HG02610 (cell line): ENCODE results near the gene LAMP1.
"Not testable (repeated sequence)": the region's sequence is repeated elsewhere in the genome, so short reads cannot be mapped to it uniquely, and the experiment has no call there.

Experiments used
- ATAC-seq: cut with Tn5 transposase; IDR thresholded peaks from one replicate; pipeline ENCODE4 v1.9.1; 2021; ENCODE audit warnings: mild to moderate bottlenecking, moderate library complexity; ENCODE audit not compliant: unreplicated experiment

LAMP1 gene

DNA sequence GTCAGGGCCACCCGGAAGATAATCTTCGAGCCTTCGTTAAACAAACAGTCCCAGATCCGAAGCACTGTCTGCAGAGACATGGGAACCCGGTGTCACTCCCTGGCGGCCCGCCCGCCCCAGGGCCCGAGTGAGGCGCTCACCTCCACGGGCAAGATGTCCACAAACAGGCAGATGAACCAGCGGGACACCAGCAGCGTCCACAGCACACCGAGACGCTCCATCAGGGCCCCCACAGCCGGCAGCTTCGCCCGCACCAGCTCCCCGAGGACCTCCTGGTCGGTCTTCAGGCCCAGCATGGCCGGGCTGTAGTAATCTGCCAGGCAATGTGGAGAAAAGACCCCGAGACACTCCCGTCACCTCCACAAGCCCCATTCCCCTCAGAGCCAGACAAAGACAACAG lies 28.7 kb downstream of the LAMP1 start:
- no peak for ATAC-seq

DNA sequence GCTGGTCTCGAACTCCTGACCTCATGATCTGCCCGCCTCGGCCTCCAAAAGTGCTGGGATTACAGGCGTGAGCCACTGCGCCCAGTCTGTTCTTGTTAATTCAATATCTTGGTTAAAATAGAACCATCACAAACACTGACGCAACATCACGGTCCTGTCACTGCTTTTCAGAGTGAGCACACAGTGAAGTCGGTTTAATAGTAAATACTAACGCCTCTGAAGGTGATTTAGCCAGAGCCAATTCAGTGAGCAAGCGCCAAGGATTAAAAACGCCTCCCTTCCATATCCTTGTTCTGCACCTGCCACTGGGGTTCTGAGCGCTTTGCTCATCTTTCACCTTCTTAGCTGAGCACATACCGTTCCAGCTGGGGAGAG lies 30.3 kb downstream of the LAMP1 start:
- no peak for ATAC-seq

DNA sequence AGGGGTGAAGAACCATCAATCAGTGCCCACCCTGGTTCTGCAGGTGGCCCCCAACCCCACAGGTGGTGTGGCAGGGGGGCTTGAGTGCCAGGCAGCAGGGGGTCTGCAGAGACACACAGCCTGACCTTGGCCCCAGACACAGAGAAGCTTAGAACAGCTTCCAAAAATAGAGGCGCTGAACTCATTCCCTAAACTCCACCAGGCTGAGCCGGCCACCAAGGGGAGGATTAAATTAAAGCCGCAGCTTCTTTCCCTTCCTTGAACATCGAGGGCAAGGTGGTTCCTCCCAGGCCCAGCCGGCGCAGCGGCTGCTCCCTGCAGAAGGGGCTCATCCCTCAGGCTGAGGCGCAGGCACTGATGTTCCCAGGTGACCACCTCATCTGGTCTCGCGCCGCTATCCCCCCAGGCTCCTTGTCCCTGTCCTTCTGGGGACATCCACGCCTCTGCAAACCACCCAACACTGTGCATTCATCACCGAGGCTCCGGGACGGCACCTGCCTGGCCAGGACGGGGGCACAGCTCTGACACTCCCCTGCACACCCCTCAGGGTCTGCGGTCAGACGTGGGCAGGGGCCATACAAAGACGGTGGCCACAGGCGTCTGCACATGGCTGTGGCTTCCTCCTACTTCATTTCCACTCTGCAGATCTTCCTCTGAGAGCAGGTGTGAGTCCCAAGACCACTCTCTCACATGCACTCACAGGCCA lies 30.9 kb downstream of the LAMP1 start:
- no peak for ATAC-seq

DNA sequence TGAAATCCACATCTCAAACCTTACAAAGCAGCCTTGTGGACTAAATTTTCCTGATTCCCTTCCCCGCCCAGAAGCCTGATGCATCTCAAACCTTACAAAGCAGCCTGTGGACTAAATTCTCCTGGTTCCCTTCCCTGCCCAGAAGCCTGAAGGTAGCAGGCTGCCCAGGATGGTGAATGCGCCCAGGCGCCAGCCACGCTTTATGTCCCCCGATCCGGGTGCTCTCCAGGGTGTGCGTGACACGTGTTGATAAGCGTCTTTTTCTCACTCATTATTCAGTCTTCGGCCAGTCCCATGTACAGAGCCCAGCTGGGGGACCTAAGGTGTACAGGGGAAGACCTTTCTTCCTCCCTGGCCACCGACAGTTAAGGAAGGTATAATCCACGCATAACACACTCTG lies 31.8 kb downstream of the LAMP1 start:
- no peak for ATAC-seq

DNA sequence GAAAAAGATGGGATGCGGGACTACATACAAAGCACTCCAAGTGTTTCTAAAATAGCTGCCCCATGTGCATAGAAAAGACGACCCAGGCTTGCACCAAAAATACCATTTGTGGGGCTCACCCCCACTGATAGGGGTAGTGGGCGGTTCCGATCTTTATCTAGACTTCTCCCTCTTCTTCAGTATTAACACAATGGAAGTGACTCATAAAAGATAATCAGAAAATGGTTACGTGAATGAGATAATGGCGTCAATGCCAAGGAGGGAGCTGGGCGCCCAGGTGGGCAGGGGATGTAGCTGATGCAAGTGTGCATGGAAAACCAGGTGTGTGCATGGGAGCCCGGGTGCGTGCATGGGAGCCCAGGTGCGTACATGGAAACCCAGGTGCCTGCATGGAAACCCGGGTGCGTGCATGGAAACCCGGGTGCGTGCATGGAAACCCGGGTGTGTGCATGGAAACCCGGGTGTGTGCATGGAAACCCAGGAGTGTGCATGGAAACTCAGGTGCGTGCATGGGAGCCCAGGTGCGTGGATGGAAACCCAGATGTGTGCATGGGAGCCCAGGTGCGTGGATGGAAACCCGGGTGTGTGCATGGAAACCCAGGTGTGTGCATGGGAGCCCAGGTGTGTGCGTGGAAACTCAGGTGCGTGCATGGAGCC lies 32.7 kb downstream of the LAMP1 start:
- no peak for ATAC-seq

DNA sequence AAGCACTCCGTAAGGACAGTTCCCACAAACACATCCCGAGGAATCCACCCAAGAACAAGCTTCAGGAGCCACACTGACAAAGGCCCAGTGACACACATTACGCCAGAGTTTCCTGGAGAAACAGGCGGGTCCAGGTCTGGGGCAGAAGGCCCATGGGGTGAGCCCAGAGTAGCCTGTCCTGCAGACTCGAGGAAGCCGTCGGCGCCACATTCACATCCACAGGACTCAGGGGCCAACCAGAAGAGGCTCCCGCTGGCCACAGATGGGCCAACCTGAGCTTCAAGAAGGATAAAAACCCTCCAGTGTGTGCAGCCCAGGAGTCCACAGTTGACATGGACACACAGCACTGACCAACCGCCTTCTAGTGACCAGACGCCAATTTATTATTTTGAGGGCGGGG lies 35.6 kb downstream of the LAMP1 start:
- ATAC-seq, result no peak

DNA sequence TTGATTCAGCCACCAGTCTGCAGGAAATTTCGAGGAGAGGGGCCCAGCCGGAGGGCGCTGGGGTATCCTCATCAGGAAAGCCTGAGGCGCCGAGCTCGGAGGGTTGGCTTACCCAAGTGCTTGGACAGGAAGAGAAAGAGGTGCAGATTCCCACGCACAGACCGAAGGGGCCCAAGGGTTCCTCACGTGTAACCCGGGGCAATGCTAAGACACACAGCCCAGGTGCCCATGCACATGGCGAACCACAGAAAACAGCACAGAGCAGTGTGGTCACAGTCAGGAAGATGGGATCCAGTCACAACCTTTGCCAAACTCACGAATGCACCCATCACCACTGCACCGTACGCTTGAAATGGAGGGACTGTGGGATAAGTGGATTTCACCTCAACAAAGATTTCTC lies 36.0 kb downstream of the LAMP1 start:
- ATAC-seq, result no peak

DNA sequence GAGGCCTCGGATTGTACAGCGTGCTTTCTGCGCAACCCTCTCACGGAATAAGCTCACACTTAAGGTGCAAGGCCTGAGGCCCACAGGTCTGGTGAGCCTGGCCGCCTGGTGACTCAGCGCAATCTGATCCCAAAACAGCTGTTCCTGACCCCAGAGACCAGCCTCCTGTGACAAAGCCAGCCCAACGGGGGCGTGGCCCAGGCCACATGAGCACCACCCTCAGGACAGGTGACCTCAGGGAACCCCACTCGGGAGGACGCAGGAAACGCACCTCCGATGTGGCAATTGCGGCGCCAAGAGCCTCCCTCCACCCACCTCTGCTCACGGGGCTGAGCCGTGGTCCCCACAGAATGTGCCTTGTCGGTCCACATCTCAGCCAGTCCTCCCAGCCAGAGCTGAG lies 40.5 kb downstream of the LAMP1 start:
- no peak for ATAC-seq

DNA sequence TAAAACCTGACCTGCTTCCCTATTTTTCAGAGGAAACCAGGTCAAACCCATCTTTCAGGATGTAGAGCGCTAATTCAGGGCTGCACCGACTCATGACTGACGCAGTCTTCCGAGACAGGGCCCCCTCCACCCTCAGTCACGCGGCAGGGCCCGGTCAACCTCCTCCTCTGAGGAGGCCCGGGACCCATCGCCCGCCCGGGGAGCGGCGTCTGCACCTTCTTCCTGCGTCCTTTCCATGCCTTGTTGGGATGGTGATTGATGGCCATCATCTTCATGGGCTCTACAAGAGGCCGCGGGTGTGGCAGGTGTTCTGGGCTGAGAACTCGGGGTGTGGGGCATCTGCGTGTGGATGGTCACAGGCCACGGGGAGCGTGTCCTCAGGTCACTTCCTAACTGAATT lies 40.9 kb downstream of the LAMP1 start:
- no peak for ATAC-seq

DNA sequence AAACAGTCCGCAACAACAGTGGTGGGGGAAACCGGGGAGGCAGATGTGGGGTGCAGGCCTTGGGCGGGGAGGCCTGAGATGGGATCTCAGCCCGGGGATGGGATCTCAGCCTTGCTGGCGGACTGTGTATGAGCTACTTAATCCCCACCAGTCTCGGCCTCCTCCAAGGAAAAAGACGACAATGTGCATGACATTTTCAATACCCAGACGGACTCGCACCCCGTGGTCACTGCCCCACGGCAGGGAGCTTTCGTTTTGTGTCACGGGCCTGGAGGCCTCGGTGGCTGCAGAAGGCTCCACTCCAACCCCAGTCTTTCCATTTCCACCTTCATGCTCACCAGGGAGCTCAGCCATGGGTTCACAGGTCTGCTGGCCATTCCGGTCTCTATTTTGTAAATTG lies 41.4 kb downstream of the LAMP1 start:
- ATAC-seq, result no peak

DNA sequence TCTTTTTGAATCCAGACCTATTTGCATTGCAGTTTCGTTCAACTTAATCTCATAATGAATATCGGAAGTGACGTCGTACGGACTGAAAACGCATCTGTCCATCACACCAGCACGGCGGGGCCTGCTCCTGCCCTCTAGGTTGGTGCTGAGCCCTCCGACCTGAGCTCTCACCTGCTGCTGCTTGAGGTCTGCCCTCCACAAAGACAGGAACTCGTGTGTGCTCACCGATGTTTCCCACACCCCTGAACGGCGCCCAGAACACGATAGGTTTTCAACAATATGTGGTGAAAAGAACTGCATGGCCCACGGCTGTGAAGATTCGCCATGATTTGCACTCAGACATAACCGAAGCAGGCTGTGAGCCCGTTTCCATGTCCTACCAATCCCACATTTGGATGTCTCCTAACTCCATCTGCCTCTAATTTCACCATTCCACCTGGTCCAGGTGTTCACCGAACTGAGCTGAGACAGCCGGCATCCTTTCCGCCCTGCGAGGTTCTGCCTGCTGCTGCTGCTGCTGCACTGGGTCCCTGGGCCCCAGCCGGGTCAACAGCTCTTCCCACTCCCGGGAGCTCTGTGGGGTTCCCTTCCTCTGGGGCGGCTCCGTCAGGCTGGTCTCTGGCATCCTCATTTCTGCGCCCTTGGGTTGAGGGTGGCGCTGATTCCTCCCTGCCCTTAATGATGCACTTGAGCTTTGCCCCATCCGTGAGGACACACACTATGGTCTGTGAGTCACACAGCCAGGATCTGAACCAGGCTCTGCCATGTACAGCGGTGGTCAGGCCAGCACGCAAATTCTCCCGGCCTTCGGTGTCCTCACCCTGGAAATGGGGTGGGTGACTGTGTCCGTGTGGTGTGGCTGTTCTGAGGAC lies 46.0 kb downstream of the LAMP1 start:
- ATAC-seq, result no peak

DNA sequence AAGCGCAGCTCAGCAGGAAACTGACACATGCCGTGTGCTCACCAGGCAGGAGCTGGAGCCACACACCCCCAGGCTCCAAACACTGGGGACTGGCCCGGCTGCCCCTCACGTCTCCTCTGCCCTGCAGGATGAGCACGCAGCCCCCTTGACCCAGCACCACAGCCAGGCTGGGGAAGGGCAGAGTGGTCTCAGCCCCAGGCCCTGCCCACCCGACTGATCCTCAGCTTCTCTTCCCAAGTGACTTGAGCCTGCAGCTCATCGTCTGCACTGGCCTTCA lies 46.6 kb downstream of the LAMP1 start:
- no peak for ATAC-seq

DNA sequence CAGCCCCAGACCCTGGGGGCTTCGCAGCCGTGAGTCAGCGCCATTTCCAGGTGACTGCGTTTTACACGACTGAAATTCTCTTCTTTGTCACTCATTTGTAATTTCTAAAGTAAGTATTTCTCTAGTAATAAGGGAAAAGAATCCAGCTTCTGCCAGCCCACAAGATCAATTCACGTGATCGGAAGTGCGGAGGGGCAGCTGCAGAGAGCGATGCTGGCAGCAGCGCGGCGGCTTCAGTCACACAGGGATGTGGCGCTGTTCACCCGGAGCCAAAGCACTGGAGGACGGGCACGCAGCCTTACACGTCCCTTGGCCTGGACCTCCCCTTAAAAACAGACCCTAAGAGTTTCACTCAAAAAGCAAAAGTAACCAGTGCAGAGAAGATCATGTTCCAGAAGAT lies 48.4 kb downstream of the LAMP1 start:
- ATAC-seq, result no peak

DNA sequence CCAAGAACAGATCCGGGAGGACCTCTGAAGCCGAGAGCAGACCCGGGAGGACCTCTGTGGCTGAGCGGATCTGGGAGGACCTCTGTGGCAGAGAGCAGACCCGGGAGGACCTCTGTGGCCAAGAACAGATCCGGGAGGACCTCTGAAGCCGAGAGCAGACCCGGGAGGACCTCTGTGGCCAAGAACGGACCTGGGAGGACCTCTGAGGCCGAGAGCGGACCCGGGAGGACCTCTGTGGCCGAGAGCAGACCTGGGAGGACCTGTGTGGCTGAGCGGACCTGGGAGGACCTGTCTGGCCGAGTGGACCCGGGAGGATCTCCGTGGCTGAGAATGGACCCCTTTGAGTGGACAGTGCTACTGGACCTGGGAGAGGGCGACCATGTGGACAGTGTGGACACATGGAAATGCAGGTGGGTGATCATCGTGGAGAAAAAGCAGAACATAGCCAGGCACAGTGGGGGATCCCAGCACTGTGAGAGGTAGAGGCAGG lies 50.7 kb downstream of the LAMP1 start:
- ATAC-seq, result not testable (repeated sequence)

DNA sequence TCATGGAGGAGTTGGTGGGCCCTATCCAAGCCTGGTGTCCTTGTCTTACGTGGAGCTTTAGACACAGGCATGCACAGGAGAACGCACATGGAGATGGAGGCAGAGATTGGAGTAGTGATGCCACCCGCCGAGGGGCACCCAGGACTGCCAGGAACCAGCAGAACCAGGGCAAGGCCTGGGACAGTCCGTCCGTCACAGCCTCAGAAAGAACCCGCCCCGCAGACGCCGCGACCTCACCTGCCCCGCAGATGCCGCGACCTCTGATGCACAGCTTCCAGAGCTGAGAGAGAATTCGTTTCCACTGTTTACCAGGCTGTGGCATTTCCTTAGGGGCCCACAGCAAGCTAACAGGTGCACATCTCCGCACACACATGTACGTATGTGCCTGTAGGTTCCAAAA lies 51.6 kb downstream of the LAMP1 start:
- no peak for ATAC-seq

DNA sequence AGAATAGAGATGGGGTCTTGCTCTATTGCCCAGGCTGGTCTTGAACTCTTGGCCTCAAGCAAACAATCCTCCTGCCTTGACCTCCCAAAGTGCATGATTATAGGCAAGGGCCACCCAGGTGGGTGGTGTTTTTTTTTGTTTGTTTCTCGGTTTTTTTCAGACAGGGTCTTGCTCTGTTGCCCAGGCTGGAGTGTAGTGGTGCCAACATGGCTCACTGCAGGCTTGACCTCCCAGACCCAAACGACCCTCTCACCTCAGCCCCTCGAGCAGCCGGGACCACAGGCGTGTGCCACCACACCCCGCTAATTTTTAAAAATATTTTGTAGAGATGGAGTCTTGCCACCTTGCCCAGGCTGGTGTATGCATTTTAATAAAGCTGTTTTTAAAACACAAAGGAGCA lies 52.0 kb downstream of the LAMP1 start:
- no peak for ATAC-seq

DNA sequence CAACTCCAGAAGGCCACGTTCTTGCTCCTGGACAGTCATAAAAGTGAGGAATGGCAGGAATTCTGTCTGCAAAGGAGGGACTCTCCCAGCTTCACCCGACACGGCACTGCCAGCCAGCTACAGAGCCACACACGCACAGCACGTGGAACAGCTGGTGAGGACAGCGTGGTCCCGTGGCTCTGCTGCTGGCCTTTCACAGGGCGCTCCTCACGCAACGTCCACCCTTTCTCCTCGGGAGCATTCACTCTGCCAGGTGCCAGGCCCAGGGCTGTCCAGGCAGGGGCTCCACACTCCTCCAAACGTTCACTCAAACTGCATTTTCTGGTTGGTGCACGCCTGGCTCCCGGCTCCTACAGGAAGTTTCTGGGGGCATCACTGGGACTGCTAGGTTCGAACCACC lies 52.5 kb downstream of the LAMP1 start:
- no peak for ATAC-seq

DNA sequence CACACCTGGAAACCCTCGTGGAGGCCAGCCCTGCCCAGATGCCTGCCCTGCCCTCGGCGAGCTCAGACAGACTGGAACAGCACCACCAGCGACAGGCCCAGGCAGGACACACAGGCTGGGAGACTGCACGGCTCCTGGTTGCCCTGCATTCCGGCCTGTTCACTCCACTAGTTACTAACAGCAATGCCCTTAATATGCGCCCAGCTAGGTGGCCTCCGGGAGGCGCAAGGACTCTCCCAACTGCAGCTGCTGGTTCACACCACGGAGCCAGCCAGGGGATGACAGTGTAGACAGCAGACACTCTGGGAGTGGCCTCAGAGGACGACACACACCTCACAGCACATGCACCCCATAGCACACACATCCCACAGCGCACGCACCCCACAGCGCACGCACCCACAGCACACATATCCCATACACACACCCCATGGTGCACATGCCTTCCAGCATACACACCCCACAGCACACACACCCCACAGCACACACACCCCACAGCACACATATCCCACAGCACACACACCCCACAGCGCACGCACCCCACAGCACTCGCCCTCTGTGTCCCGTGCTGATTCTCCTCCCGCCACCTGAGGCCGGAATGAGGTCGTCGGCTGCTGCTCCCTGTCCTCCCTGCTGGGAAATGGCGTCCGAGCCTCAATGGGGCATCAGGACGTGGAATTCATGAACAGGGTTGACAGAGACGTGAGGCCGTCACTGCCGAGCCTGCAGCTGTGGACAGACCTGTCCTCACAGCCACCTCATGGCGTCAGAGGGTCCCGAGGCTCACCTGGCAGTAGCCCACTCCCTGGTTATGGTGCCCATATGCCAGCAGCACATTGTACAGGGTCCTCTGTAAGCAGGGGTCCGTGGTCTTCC lies 53.3 kb downstream of the LAMP1 start:
- ATAC-seq, result no peak

DNA sequence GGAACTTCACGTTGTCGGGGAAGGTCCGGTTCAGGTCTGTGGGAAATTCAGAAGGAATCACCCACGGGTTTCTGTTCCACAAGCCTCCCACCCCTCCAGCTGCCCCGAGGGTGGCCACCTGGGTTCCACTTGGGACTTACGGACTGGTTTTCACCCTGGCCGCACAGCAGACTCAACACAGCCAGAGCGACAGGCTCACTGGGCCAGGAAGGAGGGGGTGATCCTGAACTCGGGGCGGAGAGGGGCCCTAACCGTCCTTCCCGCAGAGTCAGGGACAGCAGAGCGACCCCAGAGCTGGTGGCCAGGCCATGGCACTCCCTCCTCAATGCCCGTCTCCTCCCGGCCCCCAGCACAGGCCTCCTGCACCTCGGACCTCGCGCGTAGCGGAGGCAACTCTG lies 53.9 kb downstream of the LAMP1 start:
- ATAC-seq, result no peak

DNA sequence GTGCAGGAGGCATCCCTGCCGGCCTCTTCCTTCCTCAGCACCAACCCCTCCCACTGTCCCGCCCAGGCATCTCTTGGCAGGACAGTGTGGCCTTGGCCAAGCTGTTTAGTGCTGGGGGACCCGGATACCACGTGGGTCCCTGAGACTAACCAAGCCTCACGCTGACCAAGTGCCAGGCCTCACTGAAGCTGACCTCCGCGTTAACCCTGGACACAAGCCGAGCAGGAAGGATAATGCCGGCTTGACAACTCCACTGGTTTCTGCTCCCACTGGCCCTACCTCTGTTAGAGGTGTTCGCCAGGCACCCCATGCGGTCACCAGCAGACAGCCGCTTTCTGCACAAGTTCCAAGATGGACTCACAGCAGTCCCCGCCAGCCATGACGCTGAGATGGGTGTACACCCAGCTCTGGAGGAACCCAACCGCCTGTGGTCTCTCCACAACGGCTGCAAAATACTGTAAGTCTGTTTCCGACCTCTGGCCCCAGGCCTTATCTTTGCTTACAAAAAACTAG lies 54.5 kb downstream of the LAMP1 start:
- ATAC-seq, result no peak

DNA sequence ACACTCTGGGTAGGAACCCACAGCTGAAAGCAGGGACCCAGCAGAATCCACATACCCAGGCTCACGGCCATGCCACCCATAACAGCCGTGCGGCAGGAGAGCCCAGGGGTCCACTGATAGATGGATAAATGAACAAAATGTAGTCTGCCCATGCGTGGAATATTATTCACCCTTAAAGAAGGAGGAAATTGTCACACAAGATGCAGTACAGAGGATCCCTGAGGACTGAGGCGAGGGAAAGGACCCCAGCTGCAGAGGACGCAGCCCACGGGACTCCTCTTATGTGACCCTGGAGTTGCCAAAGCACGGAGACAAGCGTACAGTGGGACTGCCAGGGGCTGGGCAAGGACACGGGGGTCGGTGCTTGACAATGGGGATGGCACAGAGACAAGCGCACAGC lies 56.2 kb downstream of the LAMP1 start:
- no peak for ATAC-seq
